ENCODE measurements around the gene BBS12.

The BBS12 gene

DNA sequence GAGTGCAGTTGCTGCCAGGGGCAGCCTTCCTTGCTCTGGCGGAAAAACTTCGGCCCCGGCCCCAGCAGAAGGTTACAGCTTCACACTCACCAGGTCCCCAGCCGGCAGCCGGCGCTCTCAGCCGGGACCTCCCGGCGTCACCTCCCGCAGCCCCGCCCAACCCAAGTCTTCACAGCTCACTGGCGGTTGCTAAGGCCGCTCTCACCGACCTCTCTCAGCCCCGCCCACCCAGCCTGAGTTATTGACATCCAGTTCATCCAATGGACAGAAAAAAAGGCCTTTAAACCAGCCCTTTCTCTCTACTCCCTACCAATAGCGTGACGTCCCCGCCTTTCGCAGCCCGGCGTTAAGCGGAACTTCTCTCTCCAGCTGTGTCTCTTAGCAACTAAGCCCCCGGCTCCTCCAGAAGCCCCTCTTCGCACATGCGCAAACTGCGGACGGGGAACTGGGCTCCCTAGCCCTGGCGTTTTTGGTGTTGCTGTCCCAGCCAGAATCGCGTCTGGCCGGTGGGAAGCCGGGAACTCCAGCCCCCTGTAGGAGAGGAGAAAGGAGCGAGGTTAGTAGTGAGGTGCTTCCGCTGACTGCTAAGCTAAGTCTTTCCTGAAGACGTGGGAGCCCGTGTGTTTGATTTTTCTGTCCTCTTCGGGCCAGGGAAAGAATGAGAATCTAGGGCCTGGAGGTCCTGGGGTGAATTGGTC lies at the start of gene BBS12:
TSS of gene BBS12 (plus strand) at position 376 of the 698 bp plus-strand sequence. CDS start 9,189 bp downstream, outside the sequence.
- DNase-seq = peak; percentile 94 to 97 (median 96)

DNA sequence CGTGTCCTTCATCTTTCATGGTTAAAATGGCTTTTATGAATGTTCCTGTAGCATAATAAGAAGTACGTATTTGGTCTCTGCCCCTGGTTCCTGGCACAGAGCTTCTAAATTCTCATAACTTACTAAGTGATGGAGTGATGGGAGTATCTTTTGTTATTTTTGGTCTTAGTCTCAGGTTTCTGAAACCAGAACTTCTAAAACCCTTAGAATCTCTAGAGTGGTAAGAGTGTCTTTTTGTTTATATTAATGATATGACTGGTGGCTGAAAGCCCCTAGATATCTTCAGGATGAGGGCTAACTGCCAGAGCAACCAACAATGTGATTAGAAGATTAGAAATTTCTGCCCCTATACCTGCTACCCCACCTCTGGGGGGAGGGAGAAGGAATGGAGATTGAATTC lies 45.8 kb upstream of the BBS12 start:
- DNase-seq = no peak

- no peak for DNase-seq
Measured at GRCh38 chr4:122687531-122688061, 44.9 kb upstream of the BBS12 start.

- DNase-seq = no peak
Measured at GRCh38 chr4:122688529-122689140, 43.9 kb upstream of the BBS12 start.

GRCh38 chr4:122689972-122690371 lies 42.5 kb upstream of the BBS12 start:
- DNase-seq = no peak

DNA sequence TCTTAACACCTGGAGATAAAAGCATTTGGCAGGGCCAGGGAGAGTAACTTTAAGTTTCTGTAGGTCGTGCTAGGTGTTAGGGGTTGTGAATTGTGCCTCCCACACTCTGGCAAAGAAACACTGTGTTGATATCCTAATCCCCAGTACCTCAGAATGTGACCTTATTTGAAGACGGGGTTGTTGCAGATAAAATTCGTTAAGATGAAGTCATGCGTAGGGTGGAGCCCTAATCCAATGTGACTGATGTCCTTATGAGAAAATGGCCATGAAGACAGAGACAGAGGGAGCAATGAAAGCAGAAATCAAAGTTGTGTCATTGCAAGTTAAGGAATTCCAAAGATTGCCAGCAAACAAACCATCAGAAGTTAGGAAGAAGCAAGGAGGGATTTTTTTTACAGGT lies 40.5 kb upstream of the BBS12 start:
- no peak for DNase-seq

DNA sequence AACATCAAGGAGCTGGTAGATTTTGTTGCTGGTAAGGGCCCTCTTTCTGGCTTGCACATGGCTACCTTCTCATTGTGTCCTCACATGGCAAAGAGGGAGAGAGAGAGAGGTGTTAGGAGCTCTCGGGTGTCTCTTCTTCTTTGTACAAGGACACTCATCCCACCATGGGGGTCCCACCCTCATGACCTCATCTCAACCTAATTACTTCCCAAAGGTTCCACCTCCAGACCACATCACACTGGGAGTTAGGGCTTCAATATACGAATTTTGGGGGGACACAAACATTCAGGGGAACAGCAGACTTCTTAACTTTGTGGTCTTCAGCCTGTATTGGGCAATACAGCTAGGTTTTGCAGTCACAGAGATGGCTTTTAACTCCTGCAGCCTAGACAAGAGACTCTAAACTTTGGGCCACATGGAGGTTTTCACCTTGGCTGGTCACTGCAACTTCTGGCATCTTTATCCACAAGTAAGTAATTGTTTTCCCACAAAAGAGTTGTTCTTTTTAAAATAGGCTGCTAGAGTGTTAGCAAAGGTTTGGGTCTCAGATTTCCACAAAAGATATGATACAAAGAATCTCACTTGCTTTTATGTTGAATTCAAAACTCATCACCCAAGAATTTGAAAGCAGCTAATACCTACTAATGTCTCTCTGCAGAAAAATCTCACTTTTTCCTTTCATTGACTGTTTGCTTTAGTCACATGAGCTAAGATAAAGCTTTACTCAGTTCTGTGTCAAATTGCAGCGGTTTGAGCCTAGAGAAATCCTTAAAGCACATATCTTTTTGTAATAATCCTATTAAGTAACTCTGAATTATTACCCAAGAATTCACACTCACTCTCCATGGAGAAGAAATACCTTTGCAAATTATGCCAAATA lies 39.6 kb upstream of the BBS12 start:
- DNase-seq = no peak

GRCh38 chr4:122695226-122695625 lies 37.3 kb upstream of the BBS12 start:
- no peak for DNase-seq

- DNase-seq = peak in 1 of 4 experiments; percentile 0
Measured at GRCh38 chr4:122700178-122700725, 32.3 kb upstream of the BBS12 start.

- no peak for DNase-seq
Measured at GRCh38 chr4:122701061-122701460, 31.4 kb upstream of the BBS12 start.

DNA sequence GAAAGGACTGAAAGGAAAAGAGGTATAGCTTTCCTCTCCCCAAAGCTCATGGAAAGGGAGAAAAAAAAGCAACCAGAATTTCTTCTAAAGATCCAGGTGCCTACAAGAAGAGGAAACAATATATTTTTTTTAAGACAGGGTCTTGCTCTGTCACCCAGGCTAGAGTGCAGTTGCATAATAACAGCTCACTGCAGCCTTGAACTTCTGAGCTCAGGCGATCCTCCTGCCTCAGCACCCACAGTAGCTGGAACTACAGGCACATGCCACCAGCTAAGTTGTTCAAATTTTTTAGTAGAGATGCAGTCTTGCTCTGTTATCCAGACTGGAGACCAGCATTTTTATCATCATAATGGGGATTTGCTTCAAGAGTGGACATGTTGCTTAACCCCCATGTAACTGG lies 30.5 kb upstream of the BBS12 start:
- no peak for DNase-seq

- no peak for DNase-seq
Measured at GRCh38 chr4:122702939-122703338, 29.6 kb upstream of the BBS12 start.

GRCh38 chr4:122703868-122704267 lies 28.6 kb upstream of the BBS12 start:
- DNase-seq = no peak

DNA sequence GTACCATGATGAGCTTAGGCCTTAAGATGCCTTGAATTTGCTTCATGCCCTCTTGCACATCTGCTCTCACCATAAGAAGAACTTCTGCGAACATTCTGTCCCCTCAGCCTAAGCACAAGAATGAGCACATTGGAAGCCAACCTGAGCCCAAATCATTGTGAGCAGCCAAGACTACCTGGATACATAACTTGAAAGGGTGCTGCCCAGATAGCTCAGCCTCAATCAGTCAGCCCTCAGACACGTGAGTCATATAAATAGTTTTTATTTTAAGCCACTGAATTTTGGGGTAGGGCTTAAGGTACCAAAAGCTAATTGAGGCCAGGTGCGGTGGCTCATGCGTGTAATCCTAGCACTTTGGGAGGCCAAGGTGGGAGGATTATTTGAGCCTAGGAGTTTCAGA lies 27.5 kb upstream of the BBS12 start:
- DNase-seq = no peak

- no peak for DNase-seq
Measured at GRCh38 chr4:122705547-122706117, 26.9 kb upstream of the BBS12 start.

DNA sequence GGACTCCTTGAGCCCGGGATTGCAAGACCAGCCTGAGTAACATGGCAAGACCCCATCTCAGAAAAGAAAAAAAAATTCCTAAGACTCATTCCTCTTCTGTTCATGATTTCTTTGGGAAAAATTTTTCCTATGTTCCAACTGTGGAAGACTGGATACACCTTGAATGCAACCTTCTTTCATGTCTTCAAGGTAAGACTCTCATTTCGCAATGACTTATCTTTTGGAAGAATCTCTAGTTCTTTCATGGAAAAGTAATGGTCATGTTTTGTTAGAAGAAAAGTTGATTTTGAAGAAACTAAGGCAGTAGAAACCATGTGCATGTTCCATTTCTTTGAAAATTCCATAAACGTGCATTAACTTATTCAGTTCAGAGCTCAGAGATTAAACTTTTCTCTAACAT lies 26.0 kb upstream of the BBS12 start:
- no peak for DNase-seq

- DNase-seq = no peak
Measured at GRCh38 chr4:122707497-122707896, 25.0 kb upstream of the BBS12 start.

DNA sequence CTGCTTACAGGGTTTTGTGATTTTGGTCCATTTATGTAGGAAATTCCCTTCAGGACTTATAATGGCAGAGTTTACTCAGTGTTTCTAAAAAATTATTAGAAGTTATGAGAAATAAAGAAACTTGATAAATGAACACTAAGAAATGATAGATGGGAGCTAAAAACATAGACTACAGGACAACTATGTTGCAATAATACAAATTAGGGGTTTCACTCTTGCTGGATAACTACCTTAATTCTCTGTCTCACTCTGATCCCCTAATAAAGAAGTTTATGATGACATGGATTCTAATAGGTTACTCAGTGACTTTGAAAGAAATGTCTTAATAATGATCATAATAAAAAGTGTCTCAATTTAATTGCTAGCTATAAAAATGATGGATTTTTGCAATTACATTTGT lies 23.3 kb upstream of the BBS12 start:
- no peak for DNase-seq

GRCh38 chr4:122710434-122711308 lies 21.8 kb upstream of the BBS12 start:
- no peak for DNase-seq

DNA sequence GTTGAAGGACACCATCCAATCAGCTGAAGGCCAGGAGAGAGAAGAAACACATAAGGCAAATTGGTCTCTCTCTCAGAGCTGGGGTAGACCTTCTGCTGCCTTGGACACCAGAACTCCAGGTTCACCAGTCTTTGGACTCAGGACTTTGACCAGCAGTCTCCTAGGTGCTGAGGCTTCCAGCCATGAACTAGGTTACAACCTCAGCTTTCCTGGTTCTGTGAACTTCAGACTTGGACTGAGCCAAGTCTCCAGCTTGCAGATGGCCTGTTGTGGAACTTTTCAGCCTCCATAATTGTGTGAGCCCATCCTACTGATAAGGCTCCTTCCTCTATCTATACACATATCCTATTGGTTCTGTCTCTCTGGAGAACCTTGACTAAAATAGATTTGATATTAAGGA lies 20.6 kb upstream of the BBS12 start:
- DNase-seq = no peak

GRCh38 chr4:122712782-122713181 lies 19.7 kb upstream of the BBS12 start:
- no peak for DNase-seq

GRCh38 chr4:122715221-122715620 lies 17.3 kb upstream of the BBS12 start:
- DNase-seq = no peak

Data from activated CD4-positive, CD25-positive, alpha-beta regulatory T cell (primary cell).